ENCODE measurements around the gene PCAT6.

PCAT6 gene

GRCh38 chr1:202852163-202852904, 41.6 kb downstream of the PCAT6 start:
- no peak for DNase-seq

- no peak for DNase-seq
Observed at GRCh38 chr1:202854787-202855186, 44.0 kb downstream of the PCAT6 start.

- no peak for DNase-seq
Observed at GRCh38 chr1:202856014-202856413, 45.3 kb downstream of the PCAT6 start.

- no peak for DNase-seq
Observed at GRCh38 chr1:202857136-202857610, 46.4 kb downstream of the PCAT6 start.

- no peak for DNase-seq
Observed at GRCh38 chr1:202858331-202858730, 47.6 kb downstream of the PCAT6 start.

- no peak for DNase-seq
Observed at GRCh38 chr1:202858789-202859414, 48.1 kb downstream of the PCAT6 start.

GRCh38 chr1:202860744-202861419, 50.1 kb downstream of the PCAT6 start:
- DNase-seq: no peak
